Activated CD4-positive, alpha-beta T cell treated with anti-CD3 and anti-CD28 coated beads, Interleukin-2, amount 10 ng/mL, durations not matched to agents 7 days and 5 days (primary cell): ENCODE measurements around the gene NRG3. TPM values are rescaled to one million over a fixed set of nuclear protein-coding genes. Genes with fewer than 3 reads are reported as not detected.

ENCODE experiments used
- CTCF ChIA-PET: fragments of 350-600 bp; sonication (Branson Sonifier 250); formaldehyde crosslinking; loops from one replicate; lab custom pipeline; 2021; ENCODE audit warnings: antibody characterized with exemption; lab: Charles Lee
- POLR2A ChIA-PET: fragments of 350-600 bp; sonication (Branson Sonifier 250); formaldehyde crosslinking; loops from one replicate; lab custom pipeline; 2021; ENCODE audit warnings: antibody characterized with exemption; lab: Charles Lee
- DNase-seq: peaks from one replicate; pipeline ENCODE4 v3.0.0-alpha.2; 2020
- H3K27ac Mint-ChIP-seq: one replicate; pipeline ENCODE4 v1.8.0; 2021; ENCODE audit warnings: mild to moderate bottlenecking, moderate library complexity, mixed read lengths
- H3K27me3 Mint-ChIP-seq: one replicate; pipeline ENCODE4 v1.8.0; 2021; ENCODE audit warnings: mixed read lengths
- H3K36me3 Mint-ChIP-seq: one replicate; pipeline ENCODE4 v1.8.0; 2021; ENCODE audit warnings: low read depth, mixed read lengths
- H3K4me1 Mint-ChIP-seq: one replicate; pipeline ENCODE4 v1.8.0; 2021; ENCODE audit warnings: mixed read lengths
- H3K4me3 Mint-ChIP-seq: one replicate; pipeline ENCODE4 v1.8.0; 2021; ENCODE audit warnings: mild to moderate bottlenecking, moderate library complexity, mixed read lengths
- H3K9me3 Mint-ChIP-seq: one replicate; pipeline ENCODE4 v1.8.0; 2021; ENCODE audit warnings: mixed read lengths
- total RNA-seq, 2 experiments: library from RNA; stranded (reverse); gene quantifications; one replicate each; pipeline ENCODE4 v1.2.3, GENCODE V29; 2021

NRG3 gene
- total RNA-seq, 2 experiments from 2014 or later: not detected

DNA sequence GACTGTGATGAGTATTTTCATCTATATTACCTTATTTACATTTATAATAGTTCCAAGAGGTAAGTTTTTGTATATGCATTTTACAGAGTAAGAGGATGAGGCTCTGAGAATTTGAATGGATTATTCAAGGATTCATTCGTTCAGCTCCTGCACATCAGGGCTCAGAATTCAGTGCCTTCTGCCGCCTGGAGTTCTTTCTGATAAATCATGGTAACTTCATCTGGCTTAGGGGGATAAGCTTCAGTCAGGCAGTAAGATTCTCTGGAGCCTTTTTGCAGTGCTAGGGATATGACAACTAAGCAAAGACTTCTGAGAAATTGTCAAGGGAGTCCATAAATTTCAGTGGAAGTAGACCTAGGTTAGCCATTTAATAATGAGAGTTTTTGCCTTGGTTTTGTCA lies 668.6 kb downstream of the NRG3 start:
- POLR2A ChIA-PET: no interaction called here

DNA sequence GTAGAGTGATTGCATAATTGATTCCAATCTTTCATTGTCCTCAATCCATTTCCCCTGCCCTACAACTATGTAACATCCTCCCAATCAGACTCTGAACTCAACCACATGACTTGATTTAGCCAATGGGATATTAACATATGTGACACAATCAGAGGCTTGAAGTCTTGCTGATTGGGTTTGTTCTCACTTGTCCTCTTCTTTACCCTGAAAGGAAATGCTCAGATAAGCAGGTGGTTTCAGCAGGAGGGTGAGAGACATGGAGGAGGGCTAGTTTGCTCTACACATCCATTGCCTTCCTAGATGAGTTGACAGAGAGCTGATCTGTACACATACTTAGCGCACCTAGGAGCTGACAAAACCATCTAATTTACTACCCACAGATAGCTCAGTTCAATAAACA lies 669.4 kb downstream of the NRG3 start:
- no peaks in the 10 kb centered on the region for H3K27me3 Mint-ChIP-seq
- POLR2A ChIA-PET: no interaction called here
- no peak overlapping the region for H3K27ac Mint-ChIP-seq
- H3K9me3 Mint-ChIP-seq: peaks cover 9% of the 10 kb centered on the region
- no peaks in the 10 kb centered on the region for H3K36me3 Mint-ChIP-seq
- no peaks in the 10 kb centered on the region for H3K4me1 Mint-ChIP-seq
- CTCF ChIA-PET: no interaction called here
- DNase-seq: no peak
- H3K4me3 Mint-ChIP-seq: no peak overlapping the region

More for the DNA sequence above, 668.6 kb downstream of the NRG3 start:
- no peaks in the 10 kb centered on the region for H3K27me3 Mint-ChIP-seq
- H3K9me3 Mint-ChIP-seq: peaks cover 9% of the 10 kb centered on the region
- no peak for DNase-seq
- no peak overlapping the region for H3K27ac Mint-ChIP-seq
- CTCF ChIA-PET: no interaction called here
- H3K36me3 Mint-ChIP-seq: no peaks in the 10 kb centered on the region
- no peak overlapping the region for H3K4me3 Mint-ChIP-seq
- H3K4me1 Mint-ChIP-seq: no peaks in the 10 kb centered on the region

DNA sequence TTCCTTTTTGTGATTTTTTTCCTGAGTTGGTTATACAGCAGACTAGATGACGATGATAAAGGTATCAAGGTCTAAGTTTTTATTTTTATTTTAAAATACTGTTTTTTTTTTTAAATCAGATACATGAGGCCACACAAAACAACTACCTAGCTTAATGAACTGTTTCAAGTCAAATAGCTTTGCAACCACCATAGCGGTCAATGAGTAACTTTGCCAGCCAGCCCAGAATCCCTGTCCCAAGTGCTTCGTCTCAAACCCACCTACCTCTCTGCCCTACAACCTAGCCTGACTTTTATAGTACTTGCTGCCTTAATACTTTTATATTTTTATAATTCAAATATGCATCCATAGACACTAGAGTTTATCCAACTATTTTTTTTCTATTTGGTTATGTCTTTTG lies 676.5 kb downstream of the NRG3 start:
- no peak overlapping the region for H3K4me3 Mint-ChIP-seq
- H3K9me3 Mint-ChIP-seq: no peaks in the 10 kb centered on the region
- no peak for DNase-seq
- no peaks in the 10 kb centered on the region for H3K36me3 Mint-ChIP-seq
- CTCF ChIA-PET: no interaction called here
- no peaks in the 10 kb centered on the region for H3K4me1 Mint-ChIP-seq
- H3K27me3 Mint-ChIP-seq: no peaks in the 10 kb centered on the region
- POLR2A ChIA-PET: no interaction called here
- no peak overlapping the region for H3K27ac Mint-ChIP-seq

DNA sequence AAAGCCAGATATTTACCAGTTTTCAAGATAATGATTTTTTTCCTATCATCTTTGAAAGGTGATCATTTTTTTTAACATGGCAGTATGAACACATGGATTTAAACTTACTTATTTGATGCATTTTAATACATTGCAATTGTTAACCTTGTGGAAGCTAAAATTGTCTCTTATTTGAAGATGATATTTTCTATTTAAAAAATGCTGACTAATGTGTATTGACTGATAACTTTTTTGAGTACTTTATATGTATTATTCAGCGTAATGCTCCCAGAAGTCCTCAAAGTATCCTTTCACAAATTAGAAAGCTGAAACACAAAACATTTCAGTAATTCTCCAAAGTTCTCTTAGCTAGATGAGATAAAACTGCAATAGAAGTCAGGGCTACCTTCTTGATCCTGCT lies 677.3 kb downstream of the NRG3 start:
- Mint-ChIP-seq H3K4me1 (no peaks in the 10 kb centered on the region), H3K4me3 (no peak overlapping the region), H3K27me3 (no peaks in the 10 kb centered on the region), H3K36me3 (no peaks in the 10 kb centered on the region), H3K9me3 (no peaks in the 10 kb centered on the region), H3K27ac (no peak overlapping the region)
- ChIA-PET CTCF (no interaction called here), POLR2A (no interaction called here)
- no peak for DNase-seq

DNA sequence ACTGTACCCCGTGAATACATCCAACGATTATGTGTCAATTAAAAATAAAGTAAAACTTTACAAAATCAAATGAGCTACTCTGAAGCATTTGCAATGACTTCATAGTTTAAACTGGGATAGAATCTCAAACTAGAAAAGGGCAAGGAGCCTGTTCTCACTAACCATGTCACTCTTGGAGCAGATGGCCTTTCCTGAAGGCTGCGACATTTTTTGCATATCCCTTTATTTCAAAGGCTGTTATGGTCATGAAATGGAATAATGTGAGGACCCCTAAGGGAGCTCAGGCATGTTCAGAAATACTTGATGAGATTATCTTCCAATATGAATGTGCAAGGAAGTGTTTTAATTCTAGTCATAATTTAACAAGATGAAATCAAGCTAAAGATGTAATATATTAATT lies 679.4 kb downstream of the NRG3 start:
- H3K36me3 Mint-ChIP-seq: no peaks in the 10 kb centered on the region
- POLR2A ChIA-PET: no interaction called here
- H3K9me3 Mint-ChIP-seq: peaks cover 3% of the 10 kb centered on the region
- no peak overlapping the region for H3K4me3 Mint-ChIP-seq
- CTCF ChIA-PET: no interaction called here
- DNase-seq: no peak
- H3K27ac Mint-ChIP-seq: no peak overlapping the region
- H3K4me1 Mint-ChIP-seq: no peaks in the 10 kb centered on the region
- H3K27me3 Mint-ChIP-seq: no peaks in the 10 kb centered on the region

DNA sequence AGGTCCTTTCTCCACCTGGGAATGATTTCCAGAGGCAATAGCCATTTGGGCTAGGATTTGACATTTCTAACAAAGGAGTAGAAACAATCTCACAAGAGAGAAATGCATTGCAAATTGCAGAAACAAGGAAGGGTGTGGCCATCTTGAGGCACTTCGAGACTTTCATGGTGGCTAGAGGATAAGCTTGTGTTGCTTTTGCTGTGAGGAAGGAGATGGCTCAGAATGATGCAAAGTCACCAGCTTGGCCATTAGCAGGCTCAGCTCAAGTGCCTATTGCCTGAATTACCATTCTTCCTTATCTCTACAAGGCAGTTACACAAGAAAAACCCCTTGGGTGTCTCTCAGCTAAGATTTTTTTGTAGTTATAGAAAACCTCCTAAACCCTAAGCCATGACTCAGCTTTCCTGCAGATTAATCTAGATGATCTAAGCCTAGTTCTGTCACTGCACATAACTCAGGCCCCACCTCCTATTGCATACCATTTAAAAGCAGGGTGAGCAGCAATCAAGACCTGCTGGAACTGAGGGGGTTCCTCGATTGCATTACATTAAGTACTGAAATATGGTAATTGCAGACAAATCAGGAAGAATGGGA lies 683.1 kb downstream of the NRG3 start:
- H3K4me1 Mint-ChIP-seq: no peaks in the 10 kb centered on the region
- H3K36me3 Mint-ChIP-seq: no peaks in the 10 kb centered on the region
- ChIA-PET POLR2A (no interaction called here), CTCF (no interaction called here)
- peaks cover 3% of the 10 kb centered on the region for H3K9me3 Mint-ChIP-seq
- no peaks in the 10 kb centered on the region for H3K27me3 Mint-ChIP-seq
- H3K27ac Mint-ChIP-seq: no peak overlapping the region
- H3K4me3 Mint-ChIP-seq: no peak overlapping the region
- DNase-seq: no peak

DNA sequence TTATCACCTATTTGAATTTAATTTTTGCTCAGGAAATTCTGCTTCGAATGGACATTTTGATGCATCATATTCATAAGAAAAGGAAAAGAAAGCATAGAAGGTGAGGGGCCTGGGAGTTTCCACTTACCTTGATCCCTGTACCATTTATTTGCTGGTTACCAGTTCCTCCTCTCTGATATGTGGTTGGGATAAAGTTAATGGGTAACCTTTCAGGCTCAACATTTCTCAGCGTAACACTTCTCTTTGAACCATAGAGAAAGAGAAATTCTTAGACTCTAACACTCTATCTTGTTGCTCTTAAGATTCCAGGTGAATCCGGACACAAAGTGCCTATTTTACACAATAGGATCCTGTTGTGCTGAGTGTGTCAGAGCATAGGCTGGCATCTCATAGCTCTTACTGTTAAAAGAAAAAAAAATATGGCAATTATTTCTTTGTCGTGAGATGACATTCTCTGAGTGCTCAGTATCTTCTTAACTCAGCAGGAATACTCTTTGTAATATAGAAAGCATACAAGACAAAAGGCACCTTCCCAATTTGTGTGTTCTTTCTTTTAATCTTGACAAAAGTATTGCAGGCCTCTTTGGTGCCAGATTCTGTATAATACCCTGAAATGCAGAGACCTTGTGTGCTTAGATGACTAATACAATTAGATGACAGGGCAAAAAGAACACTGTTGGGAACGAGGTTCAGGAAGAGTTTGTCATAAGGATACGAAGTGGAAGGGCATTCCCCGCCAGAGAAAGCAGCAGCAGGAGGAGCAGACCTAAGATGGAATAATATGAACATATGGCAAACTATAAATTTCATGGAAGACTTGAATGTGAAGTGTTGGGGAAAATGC lies 689.6 kb downstream of the NRG3 start:
- Mint-ChIP-seq H3K36me3 (no peaks in the 10 kb centered on the region), H3K4me1 (no peaks in the 10 kb centered on the region), H3K4me3 (no peak overlapping the region), H3K27me3 (no peaks in the 10 kb centered on the region), H3K27ac (no peak overlapping the region), H3K9me3 (no peaks in the 10 kb centered on the region)
- ChIA-PET CTCF (no interaction called here), POLR2A (no interaction called here)
- DNase-seq: no peak

DNA sequence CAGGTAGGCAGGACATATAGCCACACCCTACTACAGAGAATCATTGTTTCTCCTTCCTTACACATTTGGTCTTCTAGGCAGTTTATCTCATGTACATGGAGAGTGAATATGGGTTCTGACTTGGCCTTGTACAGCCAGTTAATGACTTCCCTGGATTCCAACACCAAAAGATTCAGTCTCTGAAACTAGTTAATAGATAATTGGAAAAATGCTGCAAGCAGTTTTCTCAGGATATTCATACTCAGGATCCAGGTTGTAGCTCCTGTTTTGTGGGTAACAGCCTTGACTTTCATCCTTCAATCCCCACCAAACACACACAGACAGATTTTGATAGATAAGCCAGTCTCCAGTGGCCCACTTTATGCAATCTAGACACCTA lies 690.2 kb downstream of the NRG3 start:
- DNase-seq: no peak
- Mint-ChIP-seq H3K4me1 (no peaks in the 10 kb centered on the region), H3K27ac (no peak overlapping the region), H3K9me3 (no peaks in the 10 kb centered on the region), H3K27me3 (no peaks in the 10 kb centered on the region), H3K36me3 (no peaks in the 10 kb centered on the region), H3K4me3 (no peak overlapping the region)
- ChIA-PET CTCF (no interaction called here), POLR2A (no interaction called here)

DNA sequence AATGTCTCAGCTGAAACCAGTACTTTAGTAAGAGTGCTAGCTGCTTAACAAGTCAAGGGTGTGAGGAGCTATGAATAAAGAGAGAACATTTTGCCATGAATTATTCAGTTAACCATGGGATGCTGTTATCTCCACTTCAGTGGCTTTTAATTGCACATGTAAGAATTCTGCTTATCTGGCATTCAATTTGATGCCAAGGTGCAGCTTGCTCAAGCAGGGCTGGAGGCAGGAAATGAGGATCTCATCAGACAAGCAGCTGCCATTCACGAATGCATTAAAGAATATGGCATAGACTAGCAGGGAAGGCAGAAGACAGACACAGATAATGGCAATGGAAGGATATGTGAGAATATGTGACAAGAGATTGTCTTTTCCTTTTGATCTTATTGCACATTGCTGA lies 697.8 kb downstream of the NRG3 start:
- DNase-seq: no peak
- no peak overlapping the region for H3K4me3 Mint-ChIP-seq
- H3K36me3 Mint-ChIP-seq: no peaks in the 10 kb centered on the region
- POLR2A ChIA-PET: no interaction called here
- no peaks in the 10 kb centered on the region for H3K9me3 Mint-ChIP-seq
- no peak overlapping the region for H3K27ac Mint-ChIP-seq
- H3K4me1 Mint-ChIP-seq: no peaks in the 10 kb centered on the region
- CTCF ChIA-PET: no interaction called here
- H3K27me3 Mint-ChIP-seq: no peaks in the 10 kb centered on the region

DNA sequence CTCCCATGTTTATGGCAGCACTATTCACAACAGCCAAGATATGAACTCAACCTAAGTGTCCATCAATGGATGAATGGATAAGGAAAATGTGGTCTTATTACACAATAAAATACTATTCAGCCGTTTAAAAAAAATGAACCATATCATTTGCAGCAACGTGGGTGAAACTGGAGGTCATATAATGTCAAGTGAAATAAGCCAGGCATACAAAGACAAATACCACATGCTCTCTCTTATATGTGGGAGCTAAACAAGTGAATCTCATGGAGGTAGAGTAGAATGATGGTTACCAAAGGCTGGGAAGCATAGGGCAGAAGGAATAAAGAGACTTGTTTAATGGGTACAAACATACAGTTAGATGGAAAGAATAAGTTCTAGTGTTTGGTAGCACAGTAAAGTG lies 699.1 kb downstream of the NRG3 start:
- Mint-ChIP-seq H3K36me3 (no peaks in the 10 kb centered on the region), H3K4me1 (no peaks in the 10 kb centered on the region), H3K9me3 (no peaks in the 10 kb centered on the region), H3K27ac (no peak overlapping the region), H3K27me3 (no peaks in the 10 kb centered on the region), H3K4me3 (no peak overlapping the region)
- no peak for DNase-seq
- ChIA-PET CTCF (no interaction called here), POLR2A (no interaction called here)

DNA sequence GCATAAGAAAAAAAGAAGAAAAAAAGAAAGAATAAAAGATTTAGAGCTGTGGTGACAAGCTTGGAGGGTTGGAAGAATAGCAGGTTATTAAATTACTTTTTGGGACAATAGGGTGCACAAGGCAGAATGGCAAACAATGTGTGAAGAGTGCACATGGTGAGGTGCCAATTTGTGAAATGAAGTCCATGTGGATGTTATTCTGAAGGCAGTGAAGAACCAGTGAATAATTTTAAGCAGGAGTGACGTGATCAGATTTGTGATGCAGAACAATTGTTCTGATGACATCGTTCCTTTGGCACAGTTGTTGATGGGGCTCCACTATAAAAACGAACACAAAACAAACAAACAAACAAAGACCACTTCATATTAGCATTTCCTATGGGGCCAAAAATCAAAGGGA lies 700.3 kb downstream of the NRG3 start:
- H3K36me3 Mint-ChIP-seq: no peaks in the 10 kb centered on the region
- H3K27me3 Mint-ChIP-seq: no peaks in the 10 kb centered on the region
- no peak overlapping the region for H3K27ac Mint-ChIP-seq
- H3K9me3 Mint-ChIP-seq: no peaks in the 10 kb centered on the region
- POLR2A ChIA-PET: no interaction called here
- no peaks in the 10 kb centered on the region for H3K4me1 Mint-ChIP-seq
- no peak overlapping the region for H3K4me3 Mint-ChIP-seq
- no peak for DNase-seq
- CTCF ChIA-PET: no interaction called here

DNA sequence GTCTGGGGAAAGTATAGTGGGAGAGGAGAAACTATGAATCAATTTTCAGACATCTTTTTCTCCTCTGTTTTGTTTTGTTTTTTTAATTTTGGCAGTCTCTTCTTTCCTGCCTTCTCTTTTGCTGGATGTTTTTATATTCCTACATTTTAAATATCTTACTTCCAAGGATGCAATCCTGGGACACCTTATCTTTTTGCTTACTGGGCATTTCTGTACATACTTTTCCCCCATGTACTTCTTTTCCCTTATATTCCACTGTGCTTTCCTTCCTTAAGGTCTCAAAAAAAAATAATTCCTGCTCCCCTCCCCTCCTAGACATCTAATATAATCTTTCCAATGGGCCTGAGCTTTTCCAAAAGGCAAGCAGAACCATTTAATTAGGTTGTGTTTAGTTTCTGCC lies 701.1 kb downstream of the NRG3 start:
- Mint-ChIP-seq H3K4me1 (no peaks in the 10 kb centered on the region), H3K27me3 (no peaks in the 10 kb centered on the region), H3K36me3 (no peaks in the 10 kb centered on the region), H3K9me3 (no peaks in the 10 kb centered on the region), H3K4me3 (no peak overlapping the region), H3K27ac (no peak overlapping the region)
- ChIA-PET POLR2A (no interaction called here), CTCF (no interaction called here)
- DNase-seq: no peak

DNA sequence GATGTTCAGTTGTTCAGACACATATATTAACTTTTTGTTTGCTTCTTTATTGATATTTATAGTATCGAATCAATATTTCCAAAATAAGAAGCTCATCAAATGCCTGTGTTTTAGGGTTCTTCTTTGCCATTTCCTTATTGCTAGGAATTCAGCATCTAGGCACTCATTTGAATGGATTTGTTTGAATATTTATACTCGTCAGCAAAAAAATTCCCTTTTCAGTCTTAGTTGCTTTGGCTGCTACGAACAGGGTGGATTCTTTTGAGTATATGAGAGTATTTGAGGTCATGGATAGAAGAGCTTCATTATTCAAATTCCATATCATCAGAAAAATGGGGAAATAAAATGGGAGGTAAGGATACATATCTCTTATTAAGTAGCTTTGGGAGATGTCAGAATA lies 706.9 kb downstream of the NRG3 start:
- ChIA-PET CTCF (no interaction called here), POLR2A (no interaction called here)
- Mint-ChIP-seq H3K27me3 (no peaks in the 10 kb centered on the region), H3K36me3 (no peaks in the 10 kb centered on the region), H3K4me3 (no peak overlapping the region), H3K27ac (no peak overlapping the region), H3K4me1 (no peaks in the 10 kb centered on the region), H3K9me3 (no peaks in the 10 kb centered on the region)
- no peak for DNase-seq

DNA sequence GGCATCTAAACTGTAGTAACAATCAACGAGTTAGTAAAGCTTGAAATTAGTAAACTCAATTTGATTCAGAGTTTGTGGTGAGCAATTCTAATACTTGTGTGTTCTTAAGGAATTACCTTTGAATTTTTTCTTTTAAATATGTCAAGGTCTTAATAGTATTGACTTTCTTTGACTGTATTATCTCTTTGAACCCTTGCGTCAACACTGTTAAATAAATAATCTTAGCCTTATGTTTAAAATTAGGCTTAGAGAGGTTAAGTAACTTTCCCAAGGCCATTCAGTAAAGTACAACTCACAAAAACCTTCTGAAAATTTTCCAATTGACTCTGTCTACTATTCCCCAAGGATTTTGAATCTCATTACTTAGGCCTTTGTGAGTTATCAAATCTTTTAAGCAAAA lies 716.4 kb downstream of the NRG3 start:
- Mint-ChIP-seq H3K4me1 (no peaks in the 10 kb centered on the region), H3K4me3 (no peak overlapping the region), H3K27ac (no peak overlapping the region), H3K36me3 (no peaks in the 10 kb centered on the region), H3K27me3 (no peaks in the 10 kb centered on the region), H3K9me3 (no peaks in the 10 kb centered on the region)
- ChIA-PET POLR2A (no interaction called here), CTCF (no interaction called here)
- no peak for DNase-seq
